Liver (tissue), 9 donors: ENCODE data around the gene DRAM2. TPM values are rescaled to one million over a fixed set of nuclear protein-coding genes. Genes with fewer than 3 reads are reported as not detected.

Experiments
- DNase-seq: peaks from one replicate; pipeline ENCODE4 v3.0.0-alpha.2; 2017; ENCODE audit warnings: low spot score
- H3K27ac ChIP-seq, 2 donors: one replicate each; pipeline ENCODE4 v1.7.0; 2013; ENCODE audit warnings: inconsistent platforms in 2 of 2, low read length in 2 of 2, control low read depth in 1 of 2, low read depth in 1 of 2, mild to moderate bottlenecking in 1 of 2
- H3K27me3 ChIP-seq, 4 donors: one replicate each; pipeline versions ENCODE4 v1.6.1 to v1.7.0; 2013; ENCODE audit warnings: low read length in 3 of 4, inconsistent platforms in 1 of 4, mild to moderate bottlenecking in 1 of 4, moderate library complexity in 1 of 4; ENCODE audit not compliant: control insufficient read depth in 4 of 4, insufficient read depth in 4 of 4
- H3K36me3 ChIP-seq, 4 donors: one replicate each; pipeline versions ENCODE4 v1.6.1 to v1.7.0; 2013; ENCODE audit warnings: low read length in 3 of 4, mild to moderate bottlenecking in 3 of 4, low read depth in 1 of 4, moderate library complexity in 1 of 4; ENCODE audit not compliant: control insufficient read depth in 4 of 4, insufficient read depth in 3 of 4
- H3K4me1 ChIP-seq, 4 donors: one replicate each; pipeline versions ENCODE4 v1.6.1 to v1.7.0; 2013; ENCODE audit warnings: low read length in 3 of 4, mild to moderate bottlenecking in 3 of 4, moderate library complexity in 1 of 4; ENCODE audit not compliant: control insufficient read depth in 4 of 4, insufficient read depth in 4 of 4
- H3K4me3 ChIP-seq, 3 donors: one replicate each; pipeline versions ENCODE4 v1.6.1 to v1.7.0; 2013; ENCODE audit warnings: low read length in 3 of 3, control low read depth in 1 of 3, low read depth in 1 of 3, mild to moderate bottlenecking in 1 of 3
- H3K9ac ChIP-seq, 2 donors: one replicate each; pipeline ENCODE4 v1.7.0; 2013; ENCODE audit warnings: low read length in 2 of 2, mild to moderate bottlenecking in 2 of 2, moderate library complexity in 2 of 2, control low read depth in 1 of 2, low read depth in 1 of 2
- H3K9me3 ChIP-seq, 4 donors: one replicate each; pipeline versions ENCODE4 v1.6.1 to v1.7.0; 2013; ENCODE audit warnings: low read length in 3 of 4; ENCODE audit not compliant: control insufficient read depth in 4 of 4
- EGR1 ChIP-seq, 2 donors: IDR thresholded peaks; 2 replicates each; pipeline ENCODE4 v1.6.1; 2016 to 2018; ENCODE audit warnings: antibody characterized with exemption in 2 of 2, low read depth in 2 of 2
- FOXA1 ChIP-seq: IDR thresholded peaks from 2 replicates; pipeline ENCODE4 v1.6.1; 2016; ENCODE audit warnings: antibody characterized with exemption
- FOXA2 ChIP-seq: IDR thresholded peaks from 2 replicates; pipeline ENCODE4 v1.6.1; 2016; ENCODE audit warnings: antibody characterized with exemption
- GABPA ChIP-seq, 2 donors: IDR thresholded peaks in 1 of 2; conservative IDR thresholded peaks in 1 of 2; 2 replicates each; pipeline ENCODE4 v1.6.1; 2016; ENCODE audit warnings: antibody characterized with exemption in 2 of 2, mild to moderate bottlenecking in 1 of 2, moderate library complexity in 1 of 2
- HNF4A ChIP-seq, 2 donors: conservative IDR thresholded peaks; 2 replicates each; pipeline ENCODE4 v1.6.1; 2016; ENCODE audit warnings: antibody characterized with exemption in 2 of 2, mild to moderate bottlenecking in 2 of 2
- HNF4G ChIP-seq: IDR thresholded peaks from 2 replicates; pipeline ENCODE4 v1.6.1; 2016; ENCODE audit warnings: antibody characterized with exemption
- JUND ChIP-seq, 2 donors: IDR thresholded peaks; 2 replicates each; pipeline ENCODE4 v1.6.1; 2016; ENCODE audit warnings: antibody characterized with exemption in 2 of 2
- NR2F2 ChIP-seq: IDR thresholded peaks from 2 replicates; pipeline ENCODE4 v1.6.1; 2016; ENCODE audit warnings: antibody characterized with exemption
- RAD21 ChIP-seq, 2 donors: IDR thresholded peaks; 2 replicates each; pipeline ENCODE4 v1.6.1; 2016; ENCODE audit warnings: antibody characterized with exemption in 2 of 2, mild to moderate bottlenecking in 2 of 2
- RXRA ChIP-seq, 2 donors: IDR thresholded peaks; 2 replicates each; pipeline ENCODE4 v1.6.1; 2017 to 2018; ENCODE audit warnings: antibody characterized with exemption in 2 of 2, mild to moderate bottlenecking in 1 of 2
- SP1 ChIP-seq: IDR thresholded peaks from 2 replicates; pipeline ENCODE4 v1.6.1; 2018; ENCODE audit warnings: antibody characterized with exemption, mild to moderate bottlenecking
- TAF1 ChIP-seq: conservative IDR thresholded peaks from 2 replicates; pipeline ENCODE4 v1.6.1; 2016; ENCODE audit warnings: antibody characterized with exemption, mild to moderate bottlenecking
- YY1 ChIP-seq: IDR thresholded peaks from 2 replicates; pipeline ENCODE4 v1.6.1; 2016; ENCODE audit warnings: antibody characterized with exemption, mild to moderate bottlenecking
- WGBS: extraction: QIAGEN DNeasy Blood & Tissue Kit; methylation state at CpG from one replicate; pipeline ENCODE4 v1.1.7; 2013; 5-methylcytosine and 5-hydroxymethylcytosine counted together
- polyA plus RNA-seq, 2 donors: library from polyadenylated mRNA; stranded (reverse) in 1 of 2; unstranded in 1 of 2; fragments of 200-250 nt in 1 of 2; fragments of >200 nt in 1 of 2; fragmentation: Nextera tagmentation in 1 of 2; extraction: Ambion mirVana in 1 of 2; gene quantifications; one replicate each; pipeline versions ENCODE4 v1.2.1 to v1.2.3, GENCODE V29; 2013 to 2015
- total RNA-seq, 2 donors: library from RNA; depleted of rRNA; stranded (reverse); fragments of >200 nt; gene quantifications; one replicate each; pipeline ENCODE4 v1.2.3, GENCODE V29; 2014
- TF ChIP-seq, protein P1 (sequence below): fragments of 150-350 bp; IDR thresholded peaks from 2 replicates; pipeline ENCODE4 v1.5.1; 2017; ENCODE audit warnings: improper control_type of control experiment, low read depth, low read length; ENCODE audit not compliant: missing input control
- TF ChIP-seq, protein P2 (sequence below): IDR thresholded peaks from 2 replicates; pipeline ENCODE4 v1.6.1; 2016; ENCODE audit warnings: antibody characterized with exemption, mild to moderate bottlenecking
- TF ChIP-seq, protein P3 (sequence below): IDR thresholded peaks from 2 replicates; pipeline ENCODE4 v1.6.1; 2016; ENCODE audit warnings: antibody characterized with exemption
- TF ChIP-seq, protein P4 (sequence below): IDR thresholded peaks from 2 replicates; pipeline ENCODE4 v1.6.1; 2016; ENCODE audit warnings: antibody characterized with exemption
- TF ChIP-seq, protein P5 (sequence below): IDR thresholded peaks from 2 replicates; pipeline ENCODE4 v1.6.1; 2016; ENCODE audit warnings: antibody characterized with exemption
- donor health status: healthy.
- donor health status: healthy.
- donor health status: healthy.
- donor health status: healthy.
- donor health status: healthy.

The DRAM2 gene
- 10 to 100 TPM; 20.4 to 33.9 TPM for total RNA-seq
- polyA plus RNA-seq, result 10 to 100 TPM; 15.7 to 19.1 TPM

DNA sequence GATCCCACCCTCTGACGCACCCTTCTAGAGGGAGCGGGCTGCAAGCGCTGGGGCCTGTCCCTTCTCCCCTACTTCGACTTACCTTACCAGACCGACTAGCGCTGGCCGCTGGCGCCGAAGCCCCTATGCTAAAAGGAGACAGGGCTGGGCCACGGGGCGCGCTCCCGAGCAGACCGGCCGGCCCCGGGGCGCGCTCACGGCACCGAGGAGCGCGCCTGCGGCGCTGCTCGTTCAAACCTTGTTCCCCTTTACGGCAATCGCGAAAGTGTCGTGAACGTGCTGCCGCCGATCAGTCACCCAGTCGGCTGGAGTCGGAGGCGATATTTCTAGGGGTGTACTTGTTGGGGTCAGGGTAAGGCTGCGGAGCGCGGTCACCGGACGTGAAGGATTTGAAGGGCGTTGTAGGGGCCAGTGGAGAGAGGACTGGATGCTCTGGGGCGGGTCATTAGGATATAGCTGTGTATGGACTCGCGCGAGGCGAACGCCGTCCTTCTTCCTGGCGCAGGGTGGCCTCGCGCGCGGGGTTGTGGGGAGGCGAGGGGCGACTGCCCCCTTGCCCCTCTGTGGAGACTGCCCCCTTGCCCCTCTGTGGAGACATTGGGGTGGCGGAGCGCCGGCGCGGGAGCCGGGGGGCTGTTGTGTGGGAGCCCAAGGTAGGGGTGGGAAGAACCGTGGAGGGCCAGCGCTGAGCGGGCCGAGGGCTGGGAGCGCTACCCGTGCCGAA lies at the start of gene DRAM2, which contains the start of gene CEPT1:
DRAM2 (minus strand) TSS at position 138 of the 724 bp plus-strand sequence. CDS start 8,539 bp downstream, outside the sequence.
CEPT1 (plus strand) TSS at position 268 of the 724 bp plus-strand sequence. CDS start 7,492 bp downstream, outside the sequence.
- Histone ChIP-seq H3K27me3 (no peaks in the 10 kb centered on the region), H3K4me1 (peaks cover 3 to 47% (median 42%) of the 10 kb centered on the region in 4 donors), H3K9ac (peak within 1 kb of the TSS; percentile 97), H3K4me3 (peak within 1 kb of the TSS; percentile 75 to 98 (median 86)), H3K9me3 (no peaks in the 10 kb centered on the region), H3K36me3 (peaks cover 0 to 1% (median 0%) of the 10 kb centered on the region in 4 donors), H3K27ac (peak within 1 kb of the TSS; percentile 98 to 99)
- peak; percentile 28 for TF ChIP-seq FOXA1
- no peak for TF ChIP-seq NR2F2
- peak in 1 of 2 donors; percentile 42 for TF ChIP-seq HNF4A (conservative IDR thresholded peaks at IDR 0.05)
- TF ChIP-seq, protein P1, sequence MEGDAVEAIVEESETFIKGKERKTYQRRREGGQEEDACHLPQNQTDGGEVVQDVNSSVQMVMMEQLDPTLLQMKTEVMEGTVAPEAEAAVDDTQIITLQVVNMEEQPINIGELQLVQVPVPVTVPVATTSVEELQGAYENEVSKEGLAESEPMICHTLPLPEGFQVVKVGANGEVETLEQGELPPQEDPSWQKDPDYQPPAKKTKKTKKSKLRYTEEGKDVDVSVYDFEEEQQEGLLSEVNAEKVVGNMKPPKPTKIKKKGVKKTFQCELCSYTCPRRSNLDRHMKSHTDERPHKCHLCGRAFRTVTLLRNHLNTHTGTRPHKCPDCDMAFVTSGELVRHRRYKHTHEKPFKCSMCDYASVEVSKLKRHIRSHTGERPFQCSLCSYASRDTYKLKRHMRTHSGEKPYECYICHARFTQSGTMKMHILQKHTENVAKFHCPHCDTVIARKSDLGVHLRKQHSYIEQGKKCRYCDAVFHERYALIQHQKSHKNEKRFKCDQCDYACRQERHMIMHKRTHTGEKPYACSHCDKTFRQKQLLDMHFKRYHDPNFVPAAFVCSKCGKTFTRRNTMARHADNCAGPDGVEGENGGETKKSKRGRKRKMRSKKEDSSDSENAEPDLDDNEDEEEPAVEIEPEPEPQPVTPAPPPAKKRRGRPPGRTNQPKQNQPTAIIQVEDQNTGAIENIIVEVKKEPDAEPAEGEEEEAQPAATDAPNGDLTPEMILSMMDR, result no peak
- peak; percentile 44 to 49 for TF ChIP-seq RXRA (IDR thresholded peaks at IDR 0.05)
- TF ChIP-seq EGR1 (IDR thresholded peaks at IDR 0.05; ENCODE audit: low read depth in 2 of 2), result no peak
- TF ChIP-seq RAD21 (IDR thresholded peaks at IDR 0.05), result peak in 1 of 2 donors; percentile 3
- TF ChIP-seq JUND (IDR thresholded peaks at IDR 0.05), result no peak
- peak; percentile 77 for TF ChIP-seq YY1
- no peak for TF ChIP-seq FOXA2
- TF ChIP-seq TAF1, result peak; percentile 54
- TF ChIP-seq, protein P2, sequence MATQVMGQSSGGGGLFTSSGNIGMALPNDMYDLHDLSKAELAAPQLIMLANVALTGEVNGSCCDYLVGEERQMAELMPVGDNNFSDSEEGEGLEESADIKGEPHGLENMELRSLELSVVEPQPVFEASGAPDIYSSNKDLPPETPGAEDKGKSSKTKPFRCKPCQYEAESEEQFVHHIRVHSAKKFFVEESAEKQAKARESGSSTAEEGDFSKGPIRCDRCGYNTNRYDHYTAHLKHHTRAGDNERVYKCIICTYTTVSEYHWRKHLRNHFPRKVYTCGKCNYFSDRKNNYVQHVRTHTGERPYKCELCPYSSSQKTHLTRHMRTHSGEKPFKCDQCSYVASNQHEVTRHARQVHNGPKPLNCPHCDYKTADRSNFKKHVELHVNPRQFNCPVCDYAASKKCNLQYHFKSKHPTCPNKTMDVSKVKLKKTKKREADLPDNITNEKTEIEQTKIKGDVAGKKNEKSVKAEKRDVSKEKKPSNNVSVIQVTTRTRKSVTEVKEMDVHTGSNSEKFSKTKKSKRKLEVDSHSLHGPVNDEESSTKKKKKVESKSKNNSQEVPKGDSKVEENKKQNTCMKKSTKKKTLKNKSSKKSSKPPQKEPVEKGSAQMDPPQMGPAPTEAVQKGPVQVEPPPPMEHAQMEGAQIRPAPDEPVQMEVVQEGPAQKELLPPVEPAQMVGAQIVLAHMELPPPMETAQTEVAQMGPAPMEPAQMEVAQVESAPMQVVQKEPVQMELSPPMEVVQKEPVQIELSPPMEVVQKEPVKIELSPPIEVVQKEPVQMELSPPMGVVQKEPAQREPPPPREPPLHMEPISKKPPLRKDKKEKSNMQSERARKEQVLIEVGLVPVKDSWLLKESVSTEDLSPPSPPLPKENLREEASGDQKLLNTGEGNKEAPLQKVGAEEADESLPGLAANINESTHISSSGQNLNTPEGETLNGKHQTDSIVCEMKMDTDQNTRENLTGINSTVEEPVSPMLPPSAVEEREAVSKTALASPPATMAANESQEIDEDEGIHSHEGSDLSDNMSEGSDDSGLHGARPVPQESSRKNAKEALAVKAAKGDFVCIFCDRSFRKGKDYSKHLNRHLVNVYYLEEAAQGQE, result peak; percentile 53
- no peak for TF ChIP-seq HNF4G
- TF ChIP-seq, protein P3, sequence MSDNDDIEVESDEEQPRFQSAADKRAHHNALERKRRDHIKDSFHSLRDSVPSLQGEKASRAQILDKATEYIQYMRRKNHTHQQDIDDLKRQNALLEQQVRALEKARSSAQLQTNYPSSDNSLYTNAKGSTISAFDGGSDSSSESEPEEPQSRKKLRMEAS, result no peak
- TF ChIP-seq, protein P4, sequence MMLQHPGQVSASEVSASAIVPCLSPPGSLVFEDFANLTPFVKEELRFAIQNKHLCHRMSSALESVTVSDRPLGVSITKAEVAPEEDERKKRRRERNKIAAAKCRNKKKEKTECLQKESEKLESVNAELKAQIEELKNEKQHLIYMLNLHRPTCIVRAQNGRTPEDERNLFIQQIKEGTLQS, result no peak
- peak in 1 of 2 donors; percentile 53 for TF ChIP-seq GABPA (IDR thresholded peaks at IDR 0.05 in 1 of 2, conservative IDR thresholded peaks at IDR 0.05 in 1 of 2)
- TF ChIP-seq SP1, result peak; percentile 7
- TF ChIP-seq, protein P5, sequence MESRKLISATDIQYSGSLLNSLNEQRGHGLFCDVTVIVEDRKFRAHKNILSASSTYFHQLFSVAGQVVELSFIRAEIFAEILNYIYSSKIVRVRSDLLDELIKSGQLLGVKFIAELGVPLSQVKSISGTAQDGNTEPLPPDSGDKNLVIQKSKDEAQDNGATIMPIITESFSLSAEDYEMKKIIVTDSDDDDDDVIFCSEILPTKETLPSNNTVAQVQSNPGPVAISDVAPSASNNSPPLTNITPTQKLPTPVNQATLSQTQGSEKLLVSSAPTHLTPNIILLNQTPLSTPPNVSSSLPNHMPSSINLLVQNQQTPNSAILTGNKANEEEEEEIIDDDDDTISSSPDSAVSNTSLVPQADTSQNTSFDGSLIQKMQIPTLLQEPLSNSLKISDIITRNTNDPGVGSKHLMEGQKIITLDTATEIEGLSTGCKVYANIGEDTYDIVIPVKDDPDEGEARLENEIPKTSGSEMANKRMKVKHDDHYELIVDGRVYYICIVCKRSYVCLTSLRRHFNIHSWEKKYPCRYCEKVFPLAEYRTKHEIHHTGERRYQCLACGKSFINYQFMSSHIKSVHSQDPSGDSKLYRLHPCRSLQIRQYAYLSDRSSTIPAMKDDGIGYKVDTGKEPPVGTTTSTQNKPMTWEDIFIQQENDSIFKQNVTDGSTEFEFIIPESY, result peak; percentile 62
- WGBS, result under 1% methylated on average over 68 of the region's 68 CpGs
- DNase-seq, result peak; percentile 95
